Parathyroid adenoma (tissue), 2 donors: ENCODE data around the gene PIGH.

Experiments
- H2AFZ ChIP-seq: fragments of 300-600 bp; sonication (generic); one replicate; pipeline ENCODE4 v1.7.0; 2017; ENCODE audit warnings: antibody characterized with exemption, mild to moderate bottlenecking
- H3K27ac ChIP-seq: fragments of 300-600 bp; sonication (generic); one replicate; pipeline ENCODE4 v1.7.0; 2017
- H3K27me3 ChIP-seq: fragments of 300-600 bp; sonication (generic); one replicate; pipeline ENCODE4 v1.7.0; 2017; ENCODE audit warnings: low read length; ENCODE audit not compliant: control insufficient read depth, insufficient read depth
- H3K36me3 ChIP-seq: fragments of 300-600 bp; sonication (generic); one replicate; pipeline ENCODE4 v1.7.0; 2017; ENCODE audit warnings: low read length; ENCODE audit not compliant: control insufficient read depth, insufficient read depth
- H3K4me1 ChIP-seq: fragments of 300-600 bp; sonication (generic); one replicate; pipeline ENCODE4 v1.7.0; 2017; ENCODE audit warnings: control low read depth
- H3K4me2 ChIP-seq: fragments of 300-600 bp; sonication (generic); one replicate; pipeline ENCODE4 v1.7.0; 2017; ENCODE audit warnings: low read length
- H3K4me3 ChIP-seq: fragments of 300-600 bp; sonication (generic); one replicate; pipeline ENCODE4 v1.7.0; 2017; ENCODE audit warnings: low read depth, low read length
- H3K79me2 ChIP-seq: fragments of 300-600 bp; sonication (generic); one replicate; pipeline ENCODE4 v1.7.0; 2017; ENCODE audit warnings: control low read depth
- H3K9ac ChIP-seq: fragments of 300-600 bp; sonication (generic); one replicate; pipeline ENCODE4 v1.7.0; 2017; ENCODE audit warnings: mild to moderate bottlenecking
- H3K9me3 ChIP-seq: fragments of 300-600 bp; sonication (generic); one replicate; pipeline ENCODE4 v1.7.0; 2017; ENCODE audit warnings: low read length; ENCODE audit not compliant: control insufficient read depth
- CTCF ChIP-seq: fragments of 300-600 bp; sonication (generic); IDR thresholded peaks from one replicate; pipeline ENCODE4 v1.7.0; 2017; ENCODE audit warnings: antibody characterized with exemption, mild to moderate bottlenecking
- donor health status: primary hyperparathyroidism.

PIGH gene

GRCh38 chr14:67623114-67623513 lies 23.0 kb upstream of the PIGH start:
- Histone ChIP-seq H3K4me1 (peaks cover 23% of the 10 kb centered on the region), H3K79me2 (peaks cover 21% of the 10 kb centered on the region), H3K4me3 (peak overlapping the region; percentile 80), H3K4me2 (peak overlapping the region; percentile 62), H3K27ac (peak overlapping the region; percentile 93), H3K9me3 (no peaks in the 10 kb centered on the region), H3K36me3 (no peaks in the 10 kb centered on the region), H2AFZ (no peak overlapping the region), H3K9ac (no peak overlapping the region), H3K27me3 (no peaks in the 10 kb centered on the region)
- TF ChIP-seq CTCF = no peak

- Histone ChIP-seq H2AFZ (peak overlapping the region; percentile 22), H3K36me3 (no peaks in the 10 kb centered on the region), H3K9ac (no peak overlapping the region), H3K4me2 (peak overlapping the region; percentile 62), H3K27me3 (no peaks in the 10 kb centered on the region), H3K9me3 (no peaks in the 10 kb centered on the region), H3K27ac (peak overlapping the region; percentile 93), H3K4me1 (peaks cover 23% of the 10 kb centered on the region), H3K4me3 (peak overlapping the region; percentile 80), H3K79me2 (peaks cover 21% of the 10 kb centered on the region)
- TF ChIP-seq CTCF = no peak
These were observed 22.6 kb upstream of the PIGH start for GRCh38 chr14:67622675-67623074.

GRCh38 chr14:67620217-67620785 lies 20.2 kb upstream of the PIGH start:
- Histone ChIP-seq H3K9me3 (no peaks in the 10 kb centered on the region), H3K4me3 (peak overlapping the region; percentile 80), H2AFZ (peak overlapping the region; percentile 81), H3K4me1 (peaks cover 23% of the 10 kb centered on the region), H3K79me2 (peaks cover 16% of the 10 kb centered on the region), H3K9ac (peak overlapping the region; percentile 62), H3K27ac (peak overlapping the region; percentile 93), H3K36me3 (no peaks in the 10 kb centered on the region), H3K4me2 (peak overlapping the region; percentile 75), H3K27me3 (no peaks in the 10 kb centered on the region)
- TF ChIP-seq CTCF = no peak

- TF ChIP-seq CTCF = no peak
- peak within 1 kb of the TSS; percentile 81 for H2AFZ ChIP-seq
- peak within 1 kb of the TSS; percentile 62 for H3K9ac ChIP-seq
- peak within 1 kb of the TSS; percentile 80 for H3K4me3 ChIP-seq
- H3K79me2 ChIP-seq = peaks cover 10% of the 10 kb centered on the region
- no peaks in the 10 kb centered on the region for H3K9me3 ChIP-seq
- peaks cover 23% of the 10 kb centered on the region for H3K4me1 ChIP-seq
- no peaks in the 10 kb centered on the region for H3K27me3 ChIP-seq
- H3K27ac ChIP-seq = peak within 1 kb of the TSS; percentile 93
- no peaks in the 10 kb centered on the region for H3K36me3 ChIP-seq
- H3K4me2 ChIP-seq = peak within 1 kb of the TSS; percentile 75
These were observed 19.6 kb upstream of the PIGH start, which contains the start of gene ARG2 for GRCh38 chr14:67619446-67620216. Gene ARG2 (plus strand): TSS chr14:67619920. CDS start chr14:67619978, 58 bp downstream.
